ENCODE data around the gene CD300H. TPM values are rescaled to one million over a fixed set of nuclear protein-coding genes. Genes with fewer than 3 reads are reported as not detected.
"Not testable (repeated sequence)": the region's sequence is repeated elsewhere in the genome, so short reads cannot be mapped to it uniquely, and the experiment has no call there.

The CD300H gene
- total RNA-seq, 2 donors from 2014 or later, result not detected

GRCh38 chr17:74561586-74561985, 5.7 kb downstream of the CD300H start:
- DNase-seq (ENCODE audit: low spot score) (no peak), ATAC-seq (ENCODE audit: insufficient number of reproducible peaks, low FRiP score, low read depth) (no peak)
- Histone ChIP-seq H3K9me3 (no peaks in the 10 kb centered on the region), H3K36me3 (no peaks in the 10 kb centered on the region), H3K27ac (no peak overlapping the region), H3K27me3 (replicated peaks; ENCODE audit: insufficient read depth) (no peaks in the 10 kb centered on the region), H3K4me1 (ENCODE audit: control insufficient read depth in 1 of 2, low read depth in 2 of 2) (no peaks in the 10 kb centered on the region), H3K4me3 (no peak overlapping the region)
- TF ChIP-seq CTCF (IDR thresholded peaks at IDR 0.05), result no peak

- no peaks in the 10 kb centered on the region for H3K27me3 ChIP-seq (replicated peaks; ENCODE audit: insufficient read depth)
- DNase-seq (ENCODE audit: low spot score), result no peak
- H3K9me3 ChIP-seq, result no peaks in the 10 kb centered on the region
- H3K4me3 ChIP-seq, result no peak overlapping the region
- H3K36me3 ChIP-seq, result no peaks in the 10 kb centered on the region
- no peak for TF ChIP-seq CTCF (IDR thresholded peaks at IDR 0.05)
- no peaks in the 10 kb centered on the region for H3K4me1 ChIP-seq (ENCODE audit: control insufficient read depth in 1 of 2, low read depth in 2 of 2)
- H3K27ac ChIP-seq, result no peak overlapping the region
- ATAC-seq (ENCODE audit: insufficient number of reproducible peaks, low FRiP score, low read depth), result no peak
These were observed 8.3 kb downstream of the CD300H start for GRCh38 chr17:74558882-74559519.

GRCh38 chr17:74558402-74558801, 8.9 kb downstream of the CD300H start:
- DNase-seq (ENCODE audit: low spot score); ATAC-seq (ENCODE audit: insufficient number of reproducible peaks, low FRiP score, low read depth); H3K27me3 ChIP-seq (replicated peaks; ENCODE audit: insufficient read depth); H3K36me3 ChIP-seq; H3K27ac ChIP-seq; H3K4me1 ChIP-seq (ENCODE audit: control insufficient read depth in 1 of 2, low read depth in 2 of 2); H3K9me3 ChIP-seq; H3K4me3 ChIP-seq: not testable (repeated sequence)

- H3K27me3 ChIP-seq (replicated peaks; ENCODE audit: insufficient read depth), result no peaks in the 10 kb centered on the region
- no peak for ATAC-seq (ENCODE audit: insufficient number of reproducible peaks, low FRiP score, low read depth)
- H3K4me1 ChIP-seq (ENCODE audit: control insufficient read depth in 1 of 2, low read depth in 2 of 2), result no peaks in the 10 kb centered on the region
- H3K9me3 ChIP-seq, result no peaks in the 10 kb centered on the region
- no peak for TF ChIP-seq CTCF (IDR thresholded peaks at IDR 0.05)
- H3K36me3 ChIP-seq, result no peaks in the 10 kb centered on the region
- H3K27ac ChIP-seq, result no peak overlapping the region
- H3K4me3 ChIP-seq, result no peak overlapping the region
- DNase-seq (ENCODE audit: low spot score), result no peak
These were observed 11.8 kb downstream of the CD300H start for GRCh38 chr17:74555427-74555940.

GRCh38 chr17:74554909-74555308, 12.4 kb downstream of the CD300H start:
- Histone ChIP-seq H3K9me3 (no peaks in the 10 kb centered on the region), H3K36me3 (no peaks in the 10 kb centered on the region), H3K27me3 (replicated peaks; ENCODE audit: insufficient read depth) (no peaks in the 10 kb centered on the region), H3K4me3 (no peak overlapping the region), H3K27ac (no peak overlapping the region), H3K4me1 (ENCODE audit: control insufficient read depth in 1 of 2, low read depth in 2 of 2) (no peaks in the 10 kb centered on the region)
- ATAC-seq (ENCODE audit: insufficient number of reproducible peaks, low FRiP score, low read depth), result no peak
- DNase-seq (ENCODE audit: low spot score), result no peak
- TF ChIP-seq CTCF (IDR thresholded peaks at IDR 0.05), result no peak

GRCh38 chr17:74552037-74552436, 15.3 kb downstream of the CD300H start:
- no peak for TF ChIP-seq CTCF (IDR thresholded peaks at IDR 0.05)
- Histone ChIP-seq H3K27ac (no peak overlapping the region), H3K27me3 (replicated peaks; ENCODE audit: insufficient read depth) (no peaks in the 10 kb centered on the region), H3K4me3 (no peak overlapping the region), H3K4me1 (ENCODE audit: control insufficient read depth in 1 of 2, low read depth in 2 of 2) (no peaks in the 10 kb centered on the region), H3K36me3 (no peaks in the 10 kb centered on the region), H3K9me3 (no peaks in the 10 kb centered on the region)
- no peak for ATAC-seq (ENCODE audit: insufficient number of reproducible peaks, low FRiP score, low read depth)
- no peak for DNase-seq (ENCODE audit: low spot score)
